Upper lobe of left lung (tissue), 6 donors: ENCODE results near the gene GBP5. TPM values are rescaled to one million over a fixed set of nuclear protein-coding genes. Genes with fewer than 3 reads are reported as not detected.
A peak's percentile ranks its signal among the peaks of the same experiment; 100 is the strongest.
"Not testable (repeated sequence)": the region's sequence is repeated elsewhere in the genome, so short reads cannot be mapped to it uniquely, and the experiment has no call there.

Experiments
- ATAC-seq, 2 donors: fragments of 200-7000 bp; cut with Tn5 transposase; one replicate each; pipeline ENCODE4 v1.9.1; 2022; ENCODE audit warnings: mild to moderate bottlenecking in 2 of 2, moderate library complexity in 2 of 2; ENCODE audit not compliant: low FRiP score in 2 of 2
- DNase-seq, 2 donors: peaks; one replicate each; pipeline ENCODE4 v3.0.0-alpha.2; 2019 to 2020
- H3K27ac ChIP-seq, 4 donors: fragments of 200-600 bp; sonication (generic); one replicate each; pipeline ENCODE4 v1.5.1; 2016 to 2019
- H3K27me3 ChIP-seq, 4 donors: fragments of 200-600 bp; sonication (generic); one replicate each; pipeline ENCODE4 v1.5.1; 2017 to 2019
- H3K36me3 ChIP-seq, 4 donors: fragments of 200-600 bp; sonication (generic); one replicate each; pipeline ENCODE4 v1.5.1; 2016 to 2019
- H3K4me1 ChIP-seq, 4 donors: fragments of 200-600 bp; sonication (generic); one replicate each; pipeline ENCODE4 v1.5.1; 2018 to 2019
- H3K4me3 ChIP-seq, 4 donors: fragments of 200-600 bp; sonication (generic); one replicate each; pipeline ENCODE4 v1.5.1; 2017 to 2019; ENCODE audit warnings: mild to moderate bottlenecking in 2 of 4, moderate library complexity in 1 of 4
- H3K9me3 ChIP-seq, 4 donors: fragments of 200-600 bp; sonication (generic); one replicate each; pipeline ENCODE4 v1.5.1; 2018 to 2019
- EP300 ChIP-seq, 4 donors: sonication (generic); formaldehyde crosslinking; IDR thresholded peaks; one replicate each; pipeline ENCODE4 v1.5.1; 2017; ENCODE audit warnings: antibody characterized with exemption in 4 of 4, control low read depth in 2 of 4
- POLR2A ChIP-seq, 4 donors: fragments of 450-650 bp; IDR thresholded peaks; one replicate each; pipeline ENCODE4 v1.5.1; 2016 to 2017; ENCODE audit warnings: antibody characterized with exemption in 4 of 4, mild to moderate bottlenecking in 2 of 4
- POLR2AphosphoS5 ChIP-seq, 2 donors: sonication (generic); formaldehyde crosslinking; IDR thresholded peaks; one replicate each; pipeline ENCODE4 v1.5.1; 2017; ENCODE audit warnings: antibody characterized with exemption in 2 of 2
- WGBS, 2 donors: methylation state at CpG; one replicate each; pipeline ENCODE4 v1.1.5; 2017 to 2018; 5-methylcytosine and 5-hydroxymethylcytosine counted together
- total RNA-seq, 6 donors: library from RNA; depleted of rRNA in 4 of 6; stranded (reverse); fragments of >200 nt in 4 of 6; gene quantifications; one replicate each; pipeline versions ENCODE4 v1.1.0 to v1.2.1, GENCODE V29; 2016 to 2021
- TF ChIP-seq, protein P1 (sequence below), 6 experiments: fragments of 450-650 bp in 4 of 6; fragments of 200-600 bp in 2 of 6; sonication (generic) in 2 of 6; IDR thresholded peaks; one replicate each; pipeline ENCODE4 v1.5.1; 2016 to 2019; ENCODE audit warnings: antibody characterized with exemption in 6 of 6
- donor health status: DM: no; HTN: no; CAD: no; lungs with moderate emphysema.
- donor health status: DM: no; HTN: yes; CAD: no; lungs with severe emphysema.

The GBP5 gene
- total RNA-seq, 6 donors from 2014 or later, result 4.1 to 24.5 (median 7.9) TPM

DNA sequence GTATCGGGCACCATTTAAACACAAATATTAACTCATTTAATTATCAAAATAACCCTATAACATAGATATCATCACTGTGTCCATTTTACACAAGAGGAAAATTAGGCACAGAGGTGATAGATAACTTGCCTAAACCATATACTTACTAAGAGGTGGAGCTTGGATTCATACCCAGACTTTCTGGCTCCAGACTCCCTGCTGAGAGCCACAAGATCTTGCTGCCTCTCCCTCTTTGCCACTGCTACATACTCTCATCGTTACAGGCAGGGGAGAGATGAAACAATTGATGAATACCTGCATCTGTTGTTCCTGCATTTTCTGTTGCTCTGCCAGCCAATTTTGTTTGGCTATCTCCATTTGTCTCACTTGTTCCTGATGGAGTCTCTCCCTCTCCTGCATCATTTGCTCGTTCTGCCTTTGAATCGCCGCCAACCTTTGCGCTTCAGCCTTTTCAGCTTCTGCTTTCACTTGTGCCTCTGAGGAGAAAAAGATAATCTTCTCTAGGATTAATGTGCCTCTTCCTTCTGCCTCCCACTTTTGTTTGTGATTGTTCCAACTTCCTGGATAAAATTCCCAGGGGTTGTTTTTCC lies 10.6 kb downstream of the GBP5 start:
- no peaks in the 10 kb centered on the region for H3K9me3 ChIP-seq
- no peaks in the 10 kb centered on the region for H3K36me3 ChIP-seq
- ATAC-seq (peak in 1 of 2 donors; percentile 42), DNase-seq (no peak)
- peak overlapping the region in 3 of 4 donors; percentile 9 to 32 (median 11) for H3K4me3 ChIP-seq
- 41 to 51% methylated on average over 6 of the region's 6 CpGs for WGBS, 2 donors
- peaks cover 12 to 28% (median 24%) of the 10 kb centered on the region in 4 donors for H3K4me1 ChIP-seq
- peak overlapping the region in 3 of 4 donors; percentile 27 to 63 (median 55) for H3K27ac ChIP-seq
- TF ChIP-seq EP300 (IDR thresholded peaks at IDR 0.05), result no peak
- no peak for TF ChIP-seq POLR2A (IDR thresholded peaks at IDR 0.05)
- TF ChIP-seq POLR2AphosphoS5 (IDR thresholded peaks at IDR 0.05), result no peak
- TF ChIP-seq, protein P1, sequence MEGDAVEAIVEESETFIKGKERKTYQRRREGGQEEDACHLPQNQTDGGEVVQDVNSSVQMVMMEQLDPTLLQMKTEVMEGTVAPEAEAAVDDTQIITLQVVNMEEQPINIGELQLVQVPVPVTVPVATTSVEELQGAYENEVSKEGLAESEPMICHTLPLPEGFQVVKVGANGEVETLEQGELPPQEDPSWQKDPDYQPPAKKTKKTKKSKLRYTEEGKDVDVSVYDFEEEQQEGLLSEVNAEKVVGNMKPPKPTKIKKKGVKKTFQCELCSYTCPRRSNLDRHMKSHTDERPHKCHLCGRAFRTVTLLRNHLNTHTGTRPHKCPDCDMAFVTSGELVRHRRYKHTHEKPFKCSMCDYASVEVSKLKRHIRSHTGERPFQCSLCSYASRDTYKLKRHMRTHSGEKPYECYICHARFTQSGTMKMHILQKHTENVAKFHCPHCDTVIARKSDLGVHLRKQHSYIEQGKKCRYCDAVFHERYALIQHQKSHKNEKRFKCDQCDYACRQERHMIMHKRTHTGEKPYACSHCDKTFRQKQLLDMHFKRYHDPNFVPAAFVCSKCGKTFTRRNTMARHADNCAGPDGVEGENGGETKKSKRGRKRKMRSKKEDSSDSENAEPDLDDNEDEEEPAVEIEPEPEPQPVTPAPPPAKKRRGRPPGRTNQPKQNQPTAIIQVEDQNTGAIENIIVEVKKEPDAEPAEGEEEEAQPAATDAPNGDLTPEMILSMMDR (IDR thresholded peaks at IDR 0.05), result no peak
- no peaks in the 10 kb centered on the region for H3K27me3 ChIP-seq

DNA sequence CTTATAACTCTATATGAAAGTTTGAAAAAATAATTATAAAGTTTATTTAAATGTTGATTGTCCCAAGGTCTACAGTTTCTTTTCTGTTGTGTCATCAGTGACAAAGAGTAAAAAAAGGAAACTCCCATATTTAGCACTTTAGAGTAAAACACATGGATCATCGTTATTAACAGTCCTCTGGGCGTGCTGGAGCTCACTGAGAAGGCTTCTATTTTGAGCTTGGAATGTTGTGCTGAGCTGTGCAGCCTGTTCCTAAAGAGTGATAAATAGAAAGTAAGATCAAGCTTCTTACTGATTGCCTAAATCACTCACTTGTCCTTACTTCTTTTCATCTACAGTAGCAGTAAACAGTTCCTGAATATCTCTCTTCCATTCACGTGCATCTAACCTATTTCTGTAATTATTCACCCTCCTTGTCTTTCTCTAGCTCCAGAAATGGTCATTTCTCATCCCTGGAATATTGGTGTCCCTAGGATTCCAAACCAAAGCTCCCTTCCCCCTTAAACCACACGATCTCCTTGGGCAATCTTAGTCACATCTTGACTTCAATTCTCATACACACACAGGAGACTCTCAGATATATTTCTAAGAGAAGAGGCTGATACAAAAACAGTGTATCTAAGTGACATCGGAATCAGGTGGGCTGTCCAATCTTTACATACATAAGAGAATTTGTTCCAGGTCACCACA lies 11.9 kb downstream of the GBP5 start:
- H3K27ac ChIP-seq, result peak overlapping the region in 3 of 4 donors; percentile 27 to 63 (median 55)
- no peak for DNase-seq
- TF ChIP-seq, protein P1 (IDR thresholded peaks at IDR 0.05), result no peak
- no peak for TF ChIP-seq POLR2AphosphoS5 (IDR thresholded peaks at IDR 0.05)
- H3K27me3 ChIP-seq, result no peaks in the 10 kb centered on the region
- H3K4me1 ChIP-seq, result peaks cover 12 to 28% (median 24%) of the 10 kb centered on the region in 4 donors
- H3K4me3 ChIP-seq, result peak overlapping the region in 1 of 4 donors; percentile 7
- no peak for ATAC-seq
- 36 to 40% methylated on average over 5 of the region's 5 CpGs for WGBS, 2 donors
- no peaks in the 10 kb centered on the region for H3K36me3 ChIP-seq
- H3K9me3 ChIP-seq, result no peaks in the 10 kb centered on the region

DNA sequence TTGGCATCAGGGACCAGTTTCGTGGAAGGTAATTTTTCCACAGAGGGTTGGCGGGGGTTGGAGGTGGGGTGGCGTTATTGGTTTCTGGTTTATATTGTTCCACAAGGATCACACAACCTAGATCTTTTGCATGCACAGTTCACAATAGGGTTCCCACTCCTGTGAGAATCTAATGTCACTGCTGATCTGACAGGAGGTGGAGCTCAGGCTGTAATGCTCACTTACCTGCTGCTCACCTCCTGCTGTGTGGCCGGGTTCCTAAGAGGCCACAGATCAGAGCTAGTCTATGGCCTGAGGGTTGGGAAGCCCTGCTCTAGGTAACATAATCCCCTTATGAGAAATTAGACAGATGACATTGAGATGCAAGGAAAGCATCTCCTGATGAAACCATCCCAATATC lies 12.6 kb downstream of the GBP5 start:
- no peaks in the 10 kb centered on the region for H3K36me3 ChIP-seq

DNA sequence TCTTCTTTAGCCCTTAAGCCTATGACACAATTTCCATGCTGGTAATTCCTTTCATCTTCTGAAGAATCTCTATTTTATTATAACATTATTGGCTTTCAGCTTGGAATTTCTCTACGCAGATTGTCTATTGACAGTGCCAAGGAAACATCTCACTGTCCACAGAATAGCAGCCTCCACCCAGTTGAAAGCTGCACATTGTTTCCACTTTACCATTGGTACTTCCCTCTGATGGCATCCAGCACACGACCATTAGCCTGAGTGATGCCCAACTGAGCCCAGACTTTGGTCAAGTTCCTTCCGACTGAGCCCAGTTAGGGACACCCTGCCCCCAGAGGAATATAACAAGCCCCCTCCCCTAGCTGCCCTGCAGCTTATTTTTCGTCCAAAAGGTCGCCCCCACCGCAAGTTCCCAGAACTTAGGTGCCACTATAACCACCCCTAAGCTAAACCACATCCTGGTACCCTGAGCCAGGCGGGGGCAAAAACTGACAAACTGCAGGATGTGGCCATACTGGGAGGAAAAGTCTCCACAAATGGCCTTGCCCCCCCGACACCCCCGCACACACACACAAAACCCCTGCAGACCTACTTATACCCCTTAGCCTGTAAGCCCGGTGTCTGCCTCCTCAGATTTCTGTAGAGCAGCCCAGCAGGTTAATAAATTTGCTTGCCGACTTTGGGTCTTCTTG lies 13.2 kb downstream of the GBP5 start:
- ATAC-seq (no peak), DNase-seq (no peak)
- peak overlapping the region in 3 of 4 donors; percentile 27 to 63 (median 55) for H3K27ac ChIP-seq
- no peaks in the 10 kb centered on the region for H3K36me3 ChIP-seq
- TF ChIP-seq EP300 (IDR thresholded peaks at IDR 0.05), result no peak
- H3K9me3 ChIP-seq, result no peaks in the 10 kb centered on the region
- 52 to 62% methylated on average over 7 to 11 of the region's 11 CpGs for WGBS, 2 donors
- no peak overlapping the region for H3K4me3 ChIP-seq
- no peaks in the 10 kb centered on the region for H3K27me3 ChIP-seq
- peaks cover 12 to 28% (median 24%) of the 10 kb centered on the region in 4 donors for H3K4me1 ChIP-seq

More for the DNA sequence above, 12.6 kb downstream of the GBP5 start:
- ATAC-seq (no peak), DNase-seq (no peak)
- no peaks in the 10 kb centered on the region for H3K9me3 ChIP-seq
- TF ChIP-seq, protein P1 (IDR thresholded peaks at IDR 0.05), result no peak
- TF ChIP-seq POLR2AphosphoS5 (IDR thresholded peaks at IDR 0.05) (no peak), EP300 (IDR thresholded peaks at IDR 0.05) (no peak), POLR2A (IDR thresholded peaks at IDR 0.05) (no peak)
- H3K27me3 ChIP-seq, result no peaks in the 10 kb centered on the region
- peaks cover 12 to 28% (median 24%) of the 10 kb centered on the region in 4 donors for H3K4me1 ChIP-seq
- H3K4me3 ChIP-seq, result no peak overlapping the region
- H3K27ac ChIP-seq, result peak overlapping the region; percentile 27 to 63 (median 46)
- 61 to 78% methylated on average over 4 of the region's 4 CpGs for WGBS, 2 donors

DNA sequence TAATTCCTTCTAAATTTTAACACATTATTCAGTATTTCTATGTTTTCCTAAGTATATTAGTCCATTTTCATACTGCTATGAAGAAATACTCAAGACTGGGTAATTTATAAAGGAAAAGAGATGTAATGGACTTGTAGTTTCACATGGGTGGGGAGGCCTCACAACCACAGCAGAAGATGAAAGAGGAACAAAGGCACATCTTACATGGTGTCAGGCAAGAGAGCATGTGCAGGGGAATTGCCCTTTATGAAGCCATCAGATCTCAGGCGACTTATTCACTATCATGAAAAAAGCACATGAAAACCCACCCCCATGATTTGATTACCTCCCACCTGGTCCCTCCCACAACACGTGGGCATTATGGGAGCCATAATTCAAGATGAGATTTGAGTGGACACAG lies 15.6 kb downstream of the GBP5 start:
- no peak for ATAC-seq
- no peak for TF ChIP-seq POLR2A (IDR thresholded peaks at IDR 0.05)
- no peak for TF ChIP-seq EP300 (IDR thresholded peaks at IDR 0.05)
- TF ChIP-seq POLR2AphosphoS5 (IDR thresholded peaks at IDR 0.05), result no peak
- TF ChIP-seq, protein P1 (IDR thresholded peaks at IDR 0.05), result no peak
- H3K4me1 ChIP-seq, result peaks cover 12 to 21% (median 17%) of the 10 kb centered on the region in 4 donors
- no peaks in the 10 kb centered on the region for H3K27me3 ChIP-seq
- H3K4me3 ChIP-seq, result no peak overlapping the region
- no peak for DNase-seq
- no peaks in the 10 kb centered on the region for H3K36me3 ChIP-seq
- peak overlapping the region in 1 of 4 donors; percentile 49 for H3K27ac ChIP-seq
- no peaks in the 10 kb centered on the region for H3K9me3 ChIP-seq
- WGBS, 2 donors, result 74 to 82% methylated on average over 2 of the region's 2 CpGs

DNA sequence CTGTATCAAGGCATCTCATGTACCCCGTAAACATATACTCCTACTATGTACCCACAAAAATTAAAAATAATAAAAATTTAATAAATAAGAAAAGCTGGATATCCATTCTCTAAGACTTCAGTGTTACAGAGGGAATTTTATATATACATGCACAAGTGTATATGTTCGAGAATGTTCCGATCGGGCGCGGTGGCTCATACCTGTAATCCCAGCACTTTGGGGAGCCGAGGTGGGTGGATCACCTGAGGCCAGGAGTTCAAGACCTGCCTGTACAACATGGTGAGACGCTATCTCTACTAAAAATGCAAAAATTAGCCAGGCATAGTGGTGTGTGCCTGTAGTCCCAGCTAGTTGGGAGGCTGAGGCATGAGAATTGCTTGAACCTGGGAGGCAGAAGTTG lies 17.1 kb downstream of the GBP5 start:
- H3K27ac ChIP-seq, H3K27me3 ChIP-seq, H3K4me3 ChIP-seq, H3K36me3 ChIP-seq, H3K9me3 ChIP-seq, DNase-seq, ATAC-seq: not testable (repeated sequence)
- H3K4me1 ChIP-seq, result peaks cover 6 to 11% (median 6%) of the 10 kb centered on the region in 4 donors
- 96 to 97% methylated on average over 8 of the region's 8 CpGs for WGBS, 2 donors
